HG03575 (cell line): ENCODE measurements around the gene FAM136A.

ENCODE experiments used
- ATAC-seq: cut with Tn5 transposase; IDR thresholded peaks from one replicate; pipeline ENCODE4 v1.9.1; 2021; ENCODE audit not compliant: unreplicated experiment, insufficient number of reproducible peaks, low FRiP score; ENCODE audit errors: extremely low read depth

The FAM136A gene

GRCh38 chr2:70301344-70302194 lies at the start of gene FAM136A:
Gene FAM136A, minus strand, starts transcription at chr2:70302067. Its CDS starts 56 bp downstream, at chr2:70302011.
- ATAC-seq = no peak

GRCh38 chr2:70349921-70350685 lies 48.2 kb upstream of the FAM136A start:
- ATAC-seq = no peak

GRCh38 chr2:70347831-70348230 lies 46.0 kb upstream of the FAM136A start:
- ATAC-seq = no peak

- ATAC-seq = no peak
Observed at GRCh38 chr2:70344195-70344594, 42.3 kb upstream of the FAM136A start.

- ATAC-seq = no peak
Observed at GRCh38 chr2:70341477-70341765, 39.6 kb upstream of the FAM136A start.

- no peak for ATAC-seq
Observed at GRCh38 chr2:70340761-70341476, 39.1 kb upstream of the FAM136A start.

- no peak for ATAC-seq
Observed at GRCh38 chr2:70340075-70340474, 38.2 kb upstream of the FAM136A start.

GRCh38 chr2:70336552-70336951 lies 34.7 kb upstream of the FAM136A start:
- no peak for ATAC-seq

GRCh38 chr2:70331012-70331411 lies 29.1 kb upstream of the FAM136A start:
- ATAC-seq = no peak

- no peak for ATAC-seq
Observed at GRCh38 chr2:70330476-70330875, 28.6 kb upstream of the FAM136A start.

- ATAC-seq = no peak
Observed at GRCh38 chr2:70328921-70329561, 27.2 kb upstream of the FAM136A start.

GRCh38 chr2:70325875-70326274 lies 24.0 kb upstream of the FAM136A start:
- no peak for ATAC-seq

- ATAC-seq = no peak
Observed at GRCh38 chr2:70322518-70322917, 20.7 kb upstream of the FAM136A start.

GRCh38 chr2:70321370-70321769 lies 19.5 kb upstream of the FAM136A start:
- ATAC-seq = no peak

- ATAC-seq = no peak
Observed at GRCh38 chr2:70314640-70315039, 12.8 kb upstream of the FAM136A start.

- ATAC-seq = no peak
Observed at GRCh38 chr2:70312560-70312959, 10.7 kb upstream of the FAM136A start.

- no peak for ATAC-seq
Observed at GRCh38 chr2:70310899-70311298, 9.0 kb upstream of the FAM136A start.

- no peak for ATAC-seq
Observed at GRCh38 chr2:70305531-70305930, 3.7 kb upstream of the FAM136A start.

- ATAC-seq = no peak
Observed at GRCh38 chr2:70304498-70304897, 2.6 kb upstream of the FAM136A start.
